Activated CD8-positive, alpha-beta memory T cell treated with anti-CD3 and anti-CD28 coated beads, Interleukin-2, amount 50 U/mL, for 24 hours (primary cell): ENCODE data around the gene DNM1.

ENCODE experiments used
- DNase-seq: peaks from one replicate; pipeline ENCODE4 v3.0.0-alpha.2; 2020; ENCODE audit errors: extremely low read depth

Gene DNM1

DNA sequence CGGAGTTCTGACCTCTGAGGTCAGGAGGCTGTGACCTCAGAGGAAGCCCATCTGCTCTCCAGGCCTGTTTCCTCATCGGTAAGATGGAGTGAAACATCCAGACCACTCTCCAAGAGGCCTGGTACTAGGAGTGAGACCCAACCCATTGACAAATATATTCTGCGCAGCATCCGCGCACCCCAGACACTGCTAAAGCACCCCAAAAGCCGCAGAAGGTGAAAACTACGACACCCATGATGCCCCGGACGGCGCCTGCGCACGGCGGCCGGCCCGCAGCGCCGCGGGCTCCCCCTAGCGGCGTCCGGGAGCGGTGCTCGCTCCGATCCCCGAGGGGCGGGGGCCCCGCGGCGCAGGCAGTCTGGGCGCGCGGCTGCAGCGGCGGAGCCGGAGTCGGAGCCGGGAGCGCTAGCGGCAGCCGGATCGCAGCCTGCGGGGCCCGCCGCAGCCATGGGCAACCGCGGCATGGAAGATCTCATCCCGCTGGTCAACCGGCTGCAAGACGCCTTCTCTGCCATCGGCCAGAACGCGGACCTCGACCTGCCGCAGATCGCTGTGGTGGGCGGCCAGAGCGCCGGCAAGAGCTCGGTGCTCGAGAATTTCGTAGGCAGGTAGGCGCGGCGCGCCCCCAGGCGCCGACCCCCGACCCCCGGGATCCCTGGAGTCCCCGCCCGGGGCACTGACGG, at the start of gene DNM1:
DNM1 (plus strand) TSS at position 356 of the 683 bp plus-strand sequence; CDS start at position 448, 92 bp downstream.
- no peak for DNase-seq

- no peak for DNase-seq
Observed at GRCh38 chr9:128153947-128154695, 49.1 kb upstream of the DNM1 start.

- no peak for DNase-seq
Observed at GRCh38 chr9:128155736-128156500, 47.3 kb upstream of the DNM1 start.

- DNase-seq = no peak
Observed at GRCh38 chr9:128159522-128159783, 43.7 kb upstream of the DNM1 start.

DNA sequence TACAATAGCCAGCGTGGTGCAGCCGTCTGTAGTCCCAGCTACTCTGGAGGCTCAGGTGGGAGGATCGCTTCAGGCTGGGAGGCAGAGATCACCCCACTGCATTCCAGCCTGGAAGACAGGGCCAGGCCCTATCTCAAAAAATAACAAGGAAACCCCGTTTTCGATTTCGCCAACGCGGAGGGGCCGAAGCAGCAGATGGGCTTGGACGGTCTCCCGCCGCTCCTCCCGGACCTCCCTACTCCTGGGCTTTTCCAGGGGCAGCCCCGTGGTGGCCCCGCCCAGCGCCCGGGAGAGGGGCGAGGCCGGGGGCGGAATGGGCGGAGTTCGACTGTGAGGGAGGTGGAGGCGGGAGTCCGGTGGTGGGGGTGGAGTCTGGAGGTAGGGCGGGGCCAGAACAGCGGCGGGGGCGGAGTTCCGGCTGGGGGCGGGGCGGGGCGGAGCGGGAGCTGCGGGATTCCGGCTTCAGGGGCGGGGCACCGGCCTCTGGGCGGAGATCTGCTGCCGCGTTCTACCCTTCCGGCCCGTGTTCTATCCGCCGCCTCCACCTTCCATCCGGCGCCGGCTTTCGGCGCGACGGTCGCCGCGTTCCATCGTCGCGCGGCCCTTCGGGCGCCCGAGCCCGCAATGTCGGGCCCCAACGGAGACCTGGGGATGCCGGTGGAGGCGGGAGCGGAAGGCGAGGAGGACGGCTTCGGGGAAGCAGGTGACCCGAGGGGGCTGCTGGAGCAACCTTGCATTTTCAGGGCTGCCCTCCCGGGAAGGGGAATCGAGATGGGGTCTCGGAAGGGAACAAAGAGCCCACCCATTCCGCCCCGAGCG, 43.2 kb upstream of the DNM1 start, which contains the start of gene BBLN:
BBLN (plus strand) TSS at position 482 of the 819 bp plus-strand sequence; CDS start at position 625, 143 bp downstream.
- peak; percentile 80 for DNase-seq

DNA sequence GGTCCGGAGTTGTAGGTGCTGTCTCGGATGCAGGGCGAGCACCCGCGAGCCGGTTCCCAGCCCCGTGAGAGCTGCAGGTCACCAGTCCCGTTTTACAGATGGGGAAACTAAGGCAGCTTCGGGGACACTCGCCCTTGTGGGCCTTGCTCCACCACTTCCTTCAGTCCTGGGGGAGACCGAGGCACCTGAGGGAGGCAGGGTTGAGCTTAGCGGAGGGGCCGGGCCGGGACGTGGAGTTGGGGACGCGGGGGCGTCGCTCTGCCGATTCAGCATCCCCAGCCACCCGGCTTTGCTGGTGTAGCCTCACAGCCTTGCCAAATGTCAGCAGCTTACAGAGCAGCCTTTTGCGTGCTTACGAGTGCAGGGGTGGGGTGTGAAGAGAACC, 42.6 kb upstream of the DNM1 start:
- no peak for DNase-seq

DNA sequence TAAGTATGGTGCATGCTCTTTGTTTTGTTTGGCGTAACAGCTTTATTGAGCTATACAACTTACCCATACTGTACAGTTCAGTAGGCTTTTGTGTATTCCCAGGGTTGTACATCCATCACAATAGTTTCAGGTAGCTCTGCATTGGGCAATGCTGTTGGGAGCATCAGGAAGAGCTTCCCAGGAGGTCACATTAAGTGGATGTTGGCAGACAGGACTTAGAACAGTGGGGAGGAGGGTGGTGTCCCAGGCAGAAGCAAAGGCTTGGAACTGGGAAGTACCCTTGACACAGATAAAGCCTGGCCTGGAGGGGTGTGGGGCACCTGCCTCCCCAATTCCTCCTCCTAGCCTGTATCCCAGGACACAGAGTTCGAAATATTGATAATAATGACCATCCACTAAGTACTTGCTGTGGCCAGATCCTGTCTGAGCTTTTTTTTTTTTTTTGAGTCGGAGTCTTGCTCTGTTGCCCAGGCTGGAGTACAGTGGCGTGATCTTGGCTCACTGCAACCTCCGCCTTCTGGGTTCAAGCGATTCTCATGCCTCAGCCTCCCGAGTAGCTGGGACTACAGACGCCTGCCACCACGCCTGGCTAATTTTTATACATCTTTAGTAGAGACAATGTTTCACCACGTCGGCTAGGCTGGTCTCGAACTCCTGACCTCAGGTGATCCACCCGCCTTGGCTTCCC, 41.8 kb upstream of the DNM1 start:
- no peak for DNase-seq

DNA sequence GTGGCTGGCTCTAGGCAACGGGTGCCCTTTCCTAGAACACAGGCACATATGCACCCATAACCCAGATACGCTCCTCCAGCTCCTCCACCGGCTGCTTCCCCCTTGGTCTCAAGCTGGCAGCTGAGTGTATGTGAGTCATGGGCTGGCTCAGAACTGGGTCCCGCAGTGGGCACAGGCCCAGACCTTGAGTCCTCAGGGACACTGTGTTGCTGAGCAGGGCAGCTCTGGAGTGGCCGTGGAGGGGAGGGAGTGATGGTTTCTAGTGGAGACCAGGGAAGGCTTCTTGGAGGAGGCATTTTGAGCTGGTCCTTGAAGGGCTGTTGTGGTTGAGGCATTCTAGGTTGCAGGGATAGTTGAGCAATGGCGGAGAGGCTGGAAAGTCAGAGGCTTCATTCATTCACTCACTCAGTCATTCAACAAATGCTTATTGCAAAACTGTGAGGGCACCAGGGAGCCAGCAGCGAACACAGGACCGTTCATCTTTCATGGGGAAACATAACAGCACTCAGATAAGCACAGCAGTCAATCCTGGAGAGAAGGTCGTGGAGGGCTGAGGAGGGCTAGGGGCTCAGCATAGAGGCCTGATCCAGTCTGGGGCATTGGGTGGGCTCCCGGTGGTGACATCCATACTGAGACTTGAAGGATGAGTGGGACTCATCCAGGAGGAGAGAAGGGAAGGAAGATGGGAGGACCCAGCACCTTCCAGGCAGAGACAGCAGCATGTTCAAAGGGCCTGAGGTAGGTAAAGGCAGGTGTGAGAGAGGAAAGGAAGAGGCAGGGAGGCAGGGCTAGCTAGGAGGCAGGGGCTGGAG, 40.8 kb upstream of the DNM1 start:
- no peak for DNase-seq

DNA sequence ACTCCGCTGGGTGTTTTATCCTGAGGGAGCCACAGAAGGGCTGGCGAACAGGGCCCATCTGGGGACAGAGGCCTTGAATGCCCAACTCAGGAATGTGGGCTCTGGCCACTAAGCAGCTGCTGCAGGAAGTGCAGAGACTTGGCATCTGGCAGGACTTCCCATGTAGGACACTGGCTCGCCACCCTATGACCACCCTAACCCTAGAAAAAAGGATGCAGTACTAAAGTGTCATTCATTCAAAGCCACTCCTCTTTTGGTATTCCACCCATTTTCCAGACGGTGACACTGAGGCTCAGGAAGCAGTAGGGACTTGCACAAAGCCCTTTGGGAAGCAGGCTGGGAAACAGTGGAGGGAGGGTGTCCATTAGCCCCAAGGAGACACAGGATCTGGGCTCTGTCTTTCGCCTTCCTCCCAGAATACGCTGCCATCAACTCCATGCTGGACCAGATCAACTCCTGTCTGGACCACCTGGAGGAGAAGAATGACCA, 40.1 kb upstream of the DNM1 start:
- no peak for DNase-seq

- no peak for DNase-seq
Observed at GRCh38 chr9:128163523-128164306, 39.5 kb upstream of the DNM1 start.

DNA sequence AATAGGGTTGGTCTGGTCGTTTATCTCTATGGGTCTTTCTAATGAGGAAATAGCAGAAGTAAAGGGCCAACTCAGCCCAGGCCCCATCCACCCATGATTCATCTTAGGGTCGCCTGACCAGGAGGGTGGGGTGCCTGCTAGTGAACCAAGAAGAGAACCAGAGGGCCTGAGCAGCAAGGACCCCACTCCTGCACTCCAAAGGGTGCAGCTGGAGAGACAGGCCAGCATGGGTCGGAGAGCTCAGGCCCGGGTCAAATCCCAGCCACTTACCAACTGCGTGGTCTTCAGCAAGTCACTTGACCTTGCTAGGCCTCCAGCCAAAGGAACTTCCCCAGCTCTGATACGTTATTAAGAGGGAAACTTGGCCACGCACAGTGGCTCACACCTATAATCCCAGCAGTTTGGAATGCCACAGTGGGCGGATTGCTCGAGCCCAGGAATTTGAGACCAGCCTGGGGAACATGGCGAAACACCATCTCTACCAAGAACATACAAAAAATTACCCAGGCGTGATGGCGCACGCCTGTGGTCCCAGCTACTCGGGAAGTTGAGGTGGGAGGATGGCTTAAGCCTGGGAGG, 38.8 kb upstream of the DNM1 start:
- no peak for DNase-seq

DNA sequence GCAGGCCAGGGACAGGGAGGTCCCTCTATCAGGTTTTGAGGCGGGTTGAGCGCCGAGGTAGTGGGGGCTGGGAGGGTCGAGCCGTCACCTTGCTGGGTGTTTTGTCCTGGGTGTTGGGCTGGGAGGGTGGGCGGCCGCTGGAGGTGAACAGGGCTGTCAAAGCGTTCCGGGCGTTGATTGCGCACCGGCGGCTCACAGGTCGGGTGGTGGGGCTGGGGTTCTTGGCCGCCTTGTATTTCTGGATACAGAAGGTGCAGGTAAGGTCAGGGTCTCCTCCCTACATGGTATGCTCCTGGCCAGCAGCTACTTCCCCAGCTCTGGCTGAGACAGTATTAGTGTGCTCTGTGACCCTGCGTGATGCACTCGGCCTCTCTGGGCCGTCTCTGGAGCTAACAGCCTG, 37.0 kb upstream of the DNM1 start:
- no peak for DNase-seq

DNA sequence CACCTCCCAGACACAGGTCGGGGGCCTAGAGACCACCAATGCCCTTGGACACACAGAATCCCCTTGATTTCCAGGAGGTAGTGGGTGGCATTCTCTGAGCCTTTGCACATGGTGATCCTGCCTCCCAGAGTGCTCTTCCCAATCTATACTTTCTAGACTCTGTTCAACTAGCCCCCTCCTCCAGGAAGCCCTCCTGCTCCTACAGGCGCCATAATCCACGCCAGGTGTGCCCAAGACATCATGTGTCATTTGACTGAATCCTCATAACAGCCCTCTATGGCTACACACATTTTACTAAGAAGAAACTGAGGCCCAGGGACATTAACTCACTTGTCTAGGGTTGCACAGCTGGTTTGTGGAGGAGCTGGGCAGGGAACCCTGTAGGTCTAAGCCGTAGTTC, 36.0 kb upstream of the DNM1 start:
- DNase-seq = no peak

DNA sequence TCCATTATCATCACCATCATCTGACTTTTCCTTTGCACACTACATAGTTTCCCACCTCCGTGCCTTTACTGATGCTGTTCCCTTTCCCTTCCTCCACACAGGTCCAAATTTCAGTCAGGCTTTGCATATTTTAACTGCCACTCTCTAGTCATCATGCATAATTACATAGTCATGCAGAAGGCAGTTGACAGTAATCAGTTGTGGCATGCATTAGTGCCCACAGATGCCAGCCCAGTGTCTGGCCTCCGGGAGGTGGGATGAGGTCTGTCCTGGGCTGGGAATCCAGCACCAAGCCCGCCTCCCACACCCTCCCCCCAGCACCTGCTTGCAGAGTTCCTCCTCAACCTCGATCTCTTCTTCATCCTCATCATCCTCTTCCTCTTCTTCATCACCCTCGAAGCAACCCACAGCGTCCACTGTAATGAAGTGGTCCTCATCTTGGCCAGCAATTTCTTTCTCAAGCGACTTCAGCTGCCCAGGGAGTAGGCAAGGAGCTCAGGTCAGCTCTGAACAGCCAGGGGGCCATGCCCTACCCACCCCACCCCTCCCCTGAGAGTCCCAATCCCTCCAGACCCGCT, 34.4 kb upstream of the DNM1 start:
- DNase-seq = no peak

- DNase-seq = no peak
Observed at GRCh38 chr9:128169492-128169891, 33.7 kb upstream of the DNM1 start.

DNA sequence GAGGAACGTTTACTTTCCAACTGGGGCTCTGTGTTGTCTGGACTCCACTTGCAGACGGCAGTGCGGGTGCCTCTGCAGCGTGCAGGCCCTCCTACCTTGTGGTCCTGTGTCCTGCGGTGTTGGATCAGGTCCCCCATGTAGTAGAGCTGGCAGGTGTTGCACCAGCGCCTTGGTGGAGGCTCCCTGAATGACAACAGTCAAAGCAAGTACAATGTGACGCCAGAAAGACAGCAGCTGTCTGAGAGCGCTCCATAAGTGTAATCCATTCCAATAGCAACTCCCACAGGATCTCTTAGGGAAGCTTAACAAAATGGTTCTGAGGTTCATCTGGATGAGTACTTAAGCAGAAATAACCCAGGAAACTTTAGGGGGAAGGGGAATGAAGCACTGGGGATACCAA, 33.3 kb upstream of the DNM1 start:
- DNase-seq = no peak

GRCh38 chr9:128174062-128174461, 29.1 kb upstream of the DNM1 start:
- DNase-seq = no peak

GRCh38 chr9:128175102-128175563, 28.0 kb upstream of the DNM1 start:
- no peak for DNase-seq

DNA sequence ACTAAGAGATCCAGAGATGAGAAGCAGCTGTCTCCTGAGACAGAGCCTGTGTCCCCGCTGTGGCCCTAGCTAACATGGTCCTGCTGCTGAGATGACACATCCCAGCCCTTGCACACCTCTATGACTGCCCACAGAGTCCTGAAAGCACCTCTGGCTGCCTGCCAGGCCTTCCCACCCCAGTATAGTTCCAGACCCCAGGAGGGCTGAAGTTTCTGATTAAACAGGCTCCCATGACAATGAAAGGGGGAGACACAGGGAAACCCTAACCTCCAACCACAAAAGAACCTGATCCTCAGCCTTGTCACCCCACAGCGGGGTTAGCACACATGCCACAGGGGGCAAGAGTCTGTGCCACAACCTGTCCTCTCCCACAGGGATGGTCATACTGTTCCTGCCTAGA, 27.5 kb upstream of the DNM1 start:
- no peak for DNase-seq
